HepG2 (cell line): Measurements from ENCODE around the gene SHANK3. TPM values are rescaled to one million over a fixed set of nuclear protein-coding genes. Genes with fewer than 3 reads are reported as not detected.

Source experiments
- BRCA1 ChIP-seq: sonication (generic); formaldehyde crosslinking; IDR thresholded peaks from 2 replicates; pipeline ENCODE4 v1.4.0; 2020; ENCODE audit warnings: missing genetic modification reagents
- CAMTA2 ChIP-seq: sonication (generic); formaldehyde crosslinking; IDR thresholded peaks from 2 replicates; pipeline ENCODE4 v1.4.0; 2020; ENCODE audit warnings: mild to moderate bottlenecking, missing genetic modification reagents, borderline replicate concordance
- CREB1 ChIP-seq, 2 experiments: fragments of 450-650 bp in 1 of 2; IDR thresholded peaks; 2 replicates each; pipeline ENCODE4 v1.6.1; 2016 to 2017; ENCODE audit warnings: control low read depth in 1 of 2, mild to moderate bottlenecking in 1 of 2, missing compliant biosample characterization in 1 of 2, missing genetic modification characterization in 1 of 2
- FOXM1 ChIP-seq: sonication (generic); formaldehyde crosslinking; IDR thresholded peaks from 2 replicates; pipeline ENCODE4 v1.5.0; 2020; ENCODE audit warnings: missing genetic modification reagents
- GABPA ChIP-seq, 2 experiments: IDR thresholded peaks; 2 replicates each; pipeline ENCODE4 v1.6.1; 2011 to 2016; ENCODE audit warnings: low read depth in 2 of 2, low read length in 1 of 2, missing biosample characterization in 1 of 2, missing genetic modification characterization in 1 of 2
- HMG20A ChIP-seq: IDR thresholded peaks from 2 replicates; pipeline ENCODE4 v1.6.1; 2016; ENCODE audit warnings: borderline replicate concordance
- MAFG ChIP-seq: sonication (generic); formaldehyde crosslinking; IDR thresholded peaks from 2 replicates; pipeline ENCODE4 v1.5.1; 2020; ENCODE audit warnings: mild to moderate bottlenecking, missing genetic modification reagents
- MXI1 ChIP-seq: IDR thresholded peaks from 3 replicates; pipeline ENCODE4 v1.6.1; 2012; ENCODE audit warnings: low read depth, low read length, inconsistent platforms, borderline replicate concordance
- MZF1 ChIP-seq: sonication (generic); formaldehyde crosslinking; IDR thresholded peaks from 2 replicates; pipeline ENCODE4 v1.8.1; 2023; ENCODE audit warnings: mild to moderate bottlenecking, missing genetic modification reagents, borderline replicate concordance
- NR2C2 ChIP-seq: sonication (generic); formaldehyde crosslinking; IDR thresholded peaks from 2 replicates; pipeline ENCODE4 v1.4.0; 2020; ENCODE audit warnings: missing genetic modification reagents, mild to moderate bottlenecking, moderate library complexity, borderline replicate concordance
- REL ChIP-seq: sonication (generic); formaldehyde crosslinking; conservative IDR thresholded peaks from 2 replicates; pipeline ENCODE4 v1.8.0; 2022; ENCODE audit warnings: mild to moderate bottlenecking, missing genetic modification reagents, moderate library complexity
- SCMH1 ChIP-seq: sonication (generic); formaldehyde crosslinking; IDR thresholded peaks from 2 replicates; pipeline ENCODE4 v1.9.0; 2021; ENCODE audit warnings: missing genetic modification reagents, mild to moderate bottlenecking, borderline replicate concordance
- U2AF2 ChIP-seq: fragments of 200-400 bp; formaldehyde crosslinking; IDR thresholded peaks from 2 replicates; pipeline ENCODE4 v1.6.1; 2017; ENCODE audit warnings: low read depth, mild to moderate bottlenecking, low read length
- ZBTB42 ChIP-seq: sonication (generic); formaldehyde crosslinking; IDR thresholded peaks from 2 replicates; pipeline ENCODE4 v1.5.0; 2020; ENCODE audit warnings: mild to moderate bottlenecking, missing genetic modification reagents
- ZFYVE20 ChIP-seq: sonication (generic); formaldehyde crosslinking; IDR thresholded peaks from 2 replicates; pipeline ENCODE4 v1.8.0; 2023; ENCODE audit warnings: low read depth, mild to moderate bottlenecking, moderate library complexity, missing genetic modification reagents, borderline replicate concordance
- ZNF143 ChIP-seq: sonication (generic); formaldehyde crosslinking; IDR thresholded peaks from 2 replicates; pipeline ENCODE4 v1.4.0; 2020; ENCODE audit warnings: missing genetic modification reagents
- ZNF17 ChIP-seq: sonication (generic); formaldehyde crosslinking; IDR thresholded peaks from 2 replicates; pipeline ENCODE4 v1.5.0; 2020; ENCODE audit warnings: mild to moderate bottlenecking, missing genetic modification reagents
- ZNF333 ChIP-seq: sonication (generic); formaldehyde crosslinking; IDR thresholded peaks from 2 replicates; pipeline ENCODE4 v1.4.0; 2020; ENCODE audit warnings: mild to moderate bottlenecking, missing genetic modification reagents, borderline replicate concordance
- ZNF430 ChIP-seq: sonication (generic); formaldehyde crosslinking; IDR thresholded peaks from 2 replicates; pipeline ENCODE4 v1.9.0; 2021; ENCODE audit warnings: mild to moderate bottlenecking, missing genetic modification reagents
- ZNF530 ChIP-seq: sonication (generic); formaldehyde crosslinking; IDR thresholded peaks from 2 replicates; pipeline ENCODE4 v1.5.0; 2020; ENCODE audit warnings: low read depth, mild to moderate bottlenecking, missing genetic modification reagents
- ZNF614 ChIP-seq: IDR thresholded peaks from 2 replicates; pipeline ENCODE4 v1.6.1; 2018; ENCODE audit warnings: missing biosample characterization, missing genetic modification reagents, inconsistent platforms, borderline replicate concordance
- ZNF792 ChIP-seq: IDR thresholded peaks from 2 replicates; pipeline ENCODE4 v1.6.1; 2016
- ZNF850 ChIP-seq: sonication (generic); formaldehyde crosslinking; conservative IDR thresholded peaks from 2 replicates; pipeline ENCODE4 v1.9.0; 2021; ENCODE audit warnings: mild to moderate bottlenecking, missing genetic modification reagents
- polyA plus RNA-seq, 8 experiments: library from polyadenylated mRNA; depleted of rRNA in 3 of 8; stranded (reverse) in 7 of 8; unstranded in 1 of 8; fragments of >200 nt; fragmentation: Illumina TruSeq in 4 of 8; extraction: Trizol in 4 of 8; gene quantifications; 2 replicates each; pipeline versions ENCODE4 v1.2.1 to v1.2.3, GENCODE V29; 2011 to 2016; ENCODE audit warnings: low read depth in 4 of 8, missing spikeins in 1 of 8, mixed read lengths in 1 of 8; ENCODE audit not compliant: insufficient read depth in 1 of 8
- total RNA-seq, 5 experiments: library from RNA; depleted of rRNA; stranded (reverse); fragments of >200 nt; fragmentation: Illumina TruSeq; extraction: Trizol; gene quantifications; 2 replicates each; pipeline ENCODE4 v1.2.3, GENCODE V29; 2016; ENCODE audit warnings: low read depth in 1 of 5
- TF ChIP-seq, protein P1 (sequence below): sonication (generic); formaldehyde crosslinking; IDR thresholded peaks from 2 replicates; pipeline ENCODE4 v1.4.0; 2020; ENCODE audit warnings: missing genetic modification reagents
- TF ChIP-seq, protein P2 (sequence below): sonication (generic); formaldehyde crosslinking; IDR thresholded peaks from 2 replicates; pipeline ENCODE4 v1.5.0; 2020; ENCODE audit warnings: missing genetic modification reagents, mild to moderate bottlenecking, borderline replicate concordance
- TF ChIP-seq, protein P3 (sequence below): sonication (generic); formaldehyde crosslinking; IDR thresholded peaks from 2 replicates; pipeline ENCODE4 v1.4.0; 2020; ENCODE audit warnings: mild to moderate bottlenecking, missing genetic modification reagents, borderline replicate concordance
- TF ChIP-seq, protein P4 (sequence below): sonication (generic); formaldehyde crosslinking; IDR thresholded peaks from 2 replicates; pipeline ENCODE4 v1.8.1; 2023; ENCODE audit warnings: mild to moderate bottlenecking, missing genetic modification reagents, borderline replicate concordance

Gene SHANK3
- total and polyA plus RNA-seq, 2 of the 13 experiments (the other 11 are each of a cell fraction or from before 2014, with no cell fraction given): 2.9 to 4.6 TPM

DNA sequence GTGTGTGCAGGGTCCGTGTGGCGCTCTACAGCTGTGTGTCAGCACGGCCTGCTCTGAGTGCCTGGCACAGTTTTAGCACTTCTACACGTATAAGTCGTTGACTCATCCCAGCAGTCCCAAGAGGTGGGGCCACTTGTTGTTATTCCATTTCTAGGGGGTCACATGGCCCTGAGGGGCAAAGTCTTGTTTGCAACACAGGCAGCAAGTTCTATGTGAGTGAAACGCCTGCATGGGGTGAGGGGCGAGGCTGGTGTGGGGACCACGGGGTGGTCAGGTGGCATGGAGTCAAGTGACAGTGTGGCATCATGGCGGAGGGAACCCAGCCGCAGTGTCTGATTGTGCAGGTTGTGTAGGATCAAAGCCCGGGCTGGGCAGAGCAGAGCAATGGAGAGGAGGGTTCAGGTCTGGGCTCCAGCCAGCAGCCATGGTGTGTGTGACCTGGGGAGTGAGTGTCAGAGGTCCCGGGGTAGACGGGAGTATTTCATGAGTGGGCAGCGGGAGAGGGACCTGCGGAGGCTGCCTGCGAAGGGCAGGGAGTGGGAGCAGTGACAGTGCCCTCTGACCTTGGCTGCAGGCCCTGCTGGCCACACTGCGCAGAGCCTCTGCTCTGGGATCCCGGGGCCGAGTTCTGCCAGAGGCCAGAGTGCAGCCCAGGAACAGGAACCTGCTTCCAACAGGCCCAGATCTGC is 27.9 kb downstream of the SHANK3 start (continued):
- TF ChIP-seq MAFG: no peak
- TF ChIP-seq ZNF792: peak; percentile 36
- TF ChIP-seq CREB1 (IDR thresholded peaks at IDR 0.05): peak; percentile 59; the same call in 1 of the 2 replicates
- TF ChIP-seq CREB1 (CRISPR knock-in tag; IDR thresholded peaks at IDR 0.05): no peak
- 0 out of 2 replicates have a peak, but pooled peaks have one; percentile 52 for TF ChIP-seq ZFYVE20 (CRISPR knock-in tag)
- TF ChIP-seq, protein P1, sequence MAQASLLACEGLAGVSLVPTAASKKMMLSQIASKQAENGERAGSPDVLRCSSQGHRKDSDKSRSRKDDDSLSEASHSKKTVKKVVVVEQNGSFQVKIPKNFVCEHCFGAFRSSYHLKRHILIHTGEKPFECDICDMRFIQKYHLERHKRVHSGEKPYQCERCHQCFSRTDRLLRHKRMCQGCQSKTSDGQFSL (CRISPR knock-in tag): peak; percentile 81
- no peak for TF ChIP-seq ZNF17 (CRISPR knock-in tag)
- TF ChIP-seq ZNF430 (CRISPR knock-in tag): peak; percentile 84; the same call in 1 of the 2 replicates
- no peak for TF ChIP-seq MZF1 (CRISPR knock-in tag)
- no peak for TF ChIP-seq FOXM1 (CRISPR knock-in tag)
- no peak for TF ChIP-seq ZNF850 (CRISPR knock-in tag)
- peak; percentile 37; the same call in 1 of the 2 replicates for TF ChIP-seq ZNF143 (CRISPR knock-in tag)
- peak; percentile 81 for TF ChIP-seq NR2C2 (CRISPR knock-in tag)
- TF ChIP-seq, protein P2, sequence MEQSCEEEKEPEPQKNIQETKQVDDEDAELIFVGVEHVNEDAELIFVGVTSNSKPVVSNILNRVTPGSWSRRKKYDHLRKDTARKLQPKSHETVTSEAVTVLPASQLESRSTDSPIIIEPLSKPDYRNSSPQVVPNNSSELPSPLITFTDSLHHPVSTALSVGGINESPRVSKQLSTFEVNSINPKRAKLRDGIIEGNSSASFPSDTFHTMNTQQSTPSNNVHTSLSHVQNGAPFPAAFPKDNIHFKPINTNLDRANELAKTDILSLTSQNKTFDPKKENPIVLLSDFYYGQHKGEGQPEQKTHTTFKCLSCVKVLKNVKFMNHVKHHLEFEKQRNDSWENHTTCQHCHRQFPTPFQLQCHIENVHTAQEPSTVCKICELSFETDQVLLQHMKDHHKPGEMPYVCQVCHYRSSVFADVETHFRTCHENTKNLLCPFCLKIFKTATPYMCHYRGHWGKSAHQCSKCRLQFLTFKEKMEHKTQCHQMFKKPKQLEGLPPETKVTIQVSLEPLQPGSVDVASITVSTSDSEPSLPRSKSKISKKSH: no peak; the same call in 1 of the 2 replicates
- TF ChIP-seq HMG20A (CRISPR knock-in tag): peak; percentile 56; the same call in 1 of the 2 replicates
- peak; percentile 56; the same call in 1 of the 2 replicates for TF ChIP-seq ZNF333 (CRISPR knock-in tag)
- no peak for TF ChIP-seq SCMH1 (CRISPR knock-in tag)
- no peak for TF ChIP-seq GABPA (IDR thresholded peaks at IDR 0.05; ENCODE audit: low read depth, low read length)
- 0 out of 2 replicates have a peak, but pooled peaks have one; percentile 2 for TF ChIP-seq GABPA (CRISPR knock-in tag; IDR thresholded peaks at IDR 0.05; ENCODE audit: low read depth)
- no peak for TF ChIP-seq ZNF530 (CRISPR knock-in tag)
- TF ChIP-seq BRCA1: 0 out of 2 replicates have a peak, but pooled peaks have one; percentile 51
- peak; percentile 91; the same call in 1 of the 2 replicates for TF ChIP-seq ZNF614 (CRISPR knock-in tag)
- TF ChIP-seq, protein P3, sequence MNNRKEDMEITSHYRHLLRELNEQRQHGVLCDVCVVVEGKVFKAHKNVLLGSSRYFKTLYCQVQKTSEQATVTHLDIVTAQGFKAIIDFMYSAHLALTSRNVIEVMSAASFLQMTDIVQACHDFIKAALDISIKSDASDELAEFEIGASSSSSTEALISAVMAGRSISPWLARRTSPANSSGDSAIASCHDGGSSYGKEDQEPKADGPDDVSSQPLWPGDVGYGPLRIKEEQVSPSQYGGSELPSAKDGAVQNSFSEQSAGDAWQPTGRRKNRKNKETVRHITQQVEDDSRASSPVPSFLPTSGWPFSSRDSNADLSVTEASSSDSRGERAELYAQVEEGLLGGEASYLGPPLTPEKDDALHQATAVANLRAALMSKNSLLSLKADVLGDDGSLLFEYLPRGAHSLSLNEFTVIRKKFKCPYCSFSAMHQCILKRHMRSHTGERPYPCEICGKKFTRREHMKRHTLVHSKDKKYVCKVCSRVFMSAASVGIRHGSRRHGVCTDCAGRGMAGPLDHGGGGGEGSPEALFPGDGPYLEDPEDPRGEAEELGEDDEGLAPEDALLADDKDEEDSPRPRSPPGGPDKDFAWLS (CRISPR knock-in tag): no peak
- TF ChIP-seq CAMTA2: no peak
- peak; percentile 54; the same call in 1 of the 2 replicates for TF ChIP-seq ZBTB42 (CRISPR knock-in tag)
- peak; percentile 87; the same call in 1 of the 3 replicates for TF ChIP-seq MXI1
- no peak for TF ChIP-seq U2AF2
- TF ChIP-seq REL (CRISPR knock-in tag): no peak; the same call in 1 of the 2 replicates
- TF ChIP-seq, protein P4, sequence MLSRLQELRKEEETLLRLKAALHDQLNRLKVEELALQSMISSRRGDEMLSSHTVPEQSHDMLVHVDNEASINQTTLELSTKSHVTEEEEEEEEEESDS (CRISPR knock-in tag): no peak
